Measurements from ENCODE around the gene PPIH.

- TF ChIP-seq CTCF (conservative IDR thresholded peaks at IDR 0.05; ENCODE audit: low read depth, low read length), result no peak
- no peak for TF ChIP-seq EZH2 (IDR thresholded peaks at IDR 0.05; ENCODE audit: borderline replicate concordance, low read depth, low read length, poor library complexity, severe bottlenecking)
Measured at GRCh38 chr1:42680921-42681683, 22.9 kb downstream of the PPIH start.
